ENCODE measurements around the gene GPD1L.
"Not testable (repeated sequence)": the region's sequence is repeated elsewhere in the genome, so short reads cannot be mapped to it uniquely, and the experiment has no call there.

Gene GPD1L

DNA sequence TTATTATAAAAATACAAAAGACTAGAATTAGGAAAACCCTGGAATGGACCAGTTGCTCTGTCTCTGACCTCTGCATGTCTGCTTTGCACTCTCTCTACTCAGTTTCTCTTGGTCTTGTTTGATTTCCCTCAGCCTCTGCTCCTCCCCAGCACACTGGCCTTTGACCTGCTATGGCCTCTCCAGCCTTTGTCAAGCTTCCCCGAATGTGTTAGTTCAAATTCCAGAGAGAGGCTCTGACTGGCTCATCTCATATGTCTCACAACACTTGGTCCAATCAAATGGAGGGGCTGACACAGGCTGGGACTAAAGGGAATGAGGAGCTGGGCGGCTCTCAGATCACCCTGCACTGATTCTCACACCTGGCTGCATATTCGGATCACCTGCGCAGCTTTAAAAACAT lies 79.7 kb downstream of the GPD1L start:
- DNase-seq: no peak

DNA sequence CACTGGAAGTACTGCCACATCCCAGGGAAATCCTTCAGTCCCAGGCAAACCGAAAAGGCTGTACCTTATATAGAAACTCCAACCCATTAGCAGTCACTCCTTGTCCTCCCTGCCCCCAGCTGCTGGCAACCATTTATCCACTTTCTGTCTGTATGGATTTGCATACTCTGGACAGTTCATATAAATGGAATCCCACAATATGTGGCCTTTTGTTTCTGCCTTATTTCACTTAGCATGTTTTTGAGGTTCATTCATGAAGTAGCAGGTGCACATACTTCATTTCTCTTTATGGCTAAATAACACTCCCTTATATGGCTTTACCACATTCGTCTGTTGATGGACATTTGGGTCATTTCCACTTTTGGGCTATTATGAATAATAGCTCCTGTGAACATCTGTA lies 80.5 kb downstream of the GPD1L start:
- DNase-seq: no peak

DNA sequence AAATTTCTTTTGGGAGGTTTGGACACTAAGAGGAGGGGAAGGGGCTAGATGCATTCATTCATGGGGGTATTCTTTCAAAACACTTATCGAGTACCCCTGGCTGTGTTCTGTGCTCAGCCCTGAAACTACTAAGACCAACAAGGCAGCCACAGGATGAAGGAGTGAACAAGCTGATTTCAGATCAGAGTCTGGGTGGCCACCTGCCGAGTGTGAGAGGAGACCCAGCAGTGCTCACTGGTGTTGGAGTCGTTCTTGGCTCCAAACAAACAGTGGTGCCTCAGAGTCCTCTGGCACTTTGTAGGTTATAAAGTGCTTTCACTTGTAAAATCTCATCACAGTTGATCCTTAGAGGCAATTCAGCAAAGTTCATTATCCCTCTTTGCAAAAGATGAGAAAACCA lies 83.3 kb downstream of the GPD1L start:
- DNase-seq: no peak

DNA sequence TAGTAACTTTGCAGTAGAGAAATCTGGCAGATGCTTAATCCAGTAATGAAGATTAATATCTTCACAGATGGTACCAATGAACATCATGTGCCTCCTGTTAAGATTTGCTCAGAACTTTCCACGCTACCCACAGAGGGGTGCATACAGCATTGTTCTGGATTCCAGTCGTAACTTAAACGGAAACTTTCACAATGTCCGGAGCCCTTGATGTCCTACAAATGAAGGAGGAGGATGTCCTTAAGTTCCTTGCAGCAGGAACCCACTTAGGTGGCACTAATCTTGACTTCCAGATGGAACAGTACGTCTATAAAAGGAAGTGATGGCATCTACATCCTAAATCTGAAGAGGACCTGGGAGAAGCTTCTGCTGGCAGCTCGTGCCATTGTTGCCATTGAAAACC lies 84.1 kb downstream of the GPD1L start:
- DNase-seq: not testable (repeated sequence)

DNA sequence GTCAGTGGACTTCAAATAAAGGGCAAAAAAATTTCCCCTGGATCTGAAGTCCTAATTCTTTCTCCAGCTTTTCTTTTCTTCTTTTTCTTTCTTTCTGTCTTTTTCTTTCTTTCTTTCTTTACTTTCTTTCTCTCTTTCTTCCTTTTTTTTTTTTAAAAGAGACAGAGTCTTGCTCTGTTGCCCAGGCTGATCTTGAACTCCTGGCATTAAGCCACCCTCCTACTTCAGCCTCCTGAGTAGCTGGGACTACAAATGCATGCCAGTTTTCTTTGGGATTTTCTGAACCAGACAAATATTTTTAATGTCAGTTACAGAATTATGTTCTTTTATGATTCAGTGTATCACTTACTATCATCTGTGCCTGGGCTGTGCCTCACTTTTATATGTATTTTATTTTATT lies 86.7 kb downstream of the GPD1L start:
- no peak for DNase-seq

DNA sequence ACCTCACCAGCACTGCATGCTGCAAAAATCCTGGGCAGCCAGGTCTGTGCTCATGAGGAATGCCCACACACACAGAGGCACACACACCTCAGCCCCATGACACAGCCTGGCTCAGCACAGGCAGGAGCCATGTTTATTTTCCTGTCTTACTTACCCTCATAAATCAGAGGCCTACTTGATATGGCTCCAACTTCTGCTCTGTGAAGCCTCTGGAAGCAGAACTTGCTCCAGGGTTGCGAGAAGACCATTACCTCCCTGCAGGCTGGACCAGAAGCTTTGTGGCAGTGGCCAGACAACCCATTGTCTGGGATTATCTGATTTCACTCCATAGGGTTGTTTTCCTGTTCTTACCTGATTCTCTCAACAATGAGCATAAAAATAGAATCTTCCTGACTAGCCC lies 88.2 kb downstream of the GPD1L start:
- DNase-seq: no peak

DNA sequence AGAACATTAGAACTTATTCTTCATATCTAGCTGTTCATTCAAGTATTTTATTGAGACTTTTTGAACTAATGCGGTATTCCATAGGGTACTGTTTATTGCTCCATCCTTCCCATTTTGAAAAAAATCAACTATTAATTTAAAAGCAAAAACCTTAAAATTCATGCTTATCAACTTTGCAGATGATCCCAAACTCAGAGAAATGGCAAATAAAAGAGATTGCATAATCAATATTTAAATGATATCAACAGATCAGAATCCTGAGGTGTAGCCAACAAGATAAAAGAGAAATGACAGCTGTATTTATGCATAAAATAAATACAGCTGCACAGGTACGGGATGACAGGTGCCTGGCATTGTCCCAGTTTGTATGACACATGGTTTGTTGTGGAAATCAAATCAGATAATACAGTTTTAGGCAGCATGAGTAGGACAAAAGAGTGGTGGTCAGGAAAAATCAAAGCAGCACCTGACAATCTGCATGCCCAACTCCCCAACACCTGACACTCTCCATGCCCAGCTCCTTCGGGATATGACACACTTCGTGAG lies 89.6 kb downstream of the GPD1L start:
- DNase-seq: no peak

DNA sequence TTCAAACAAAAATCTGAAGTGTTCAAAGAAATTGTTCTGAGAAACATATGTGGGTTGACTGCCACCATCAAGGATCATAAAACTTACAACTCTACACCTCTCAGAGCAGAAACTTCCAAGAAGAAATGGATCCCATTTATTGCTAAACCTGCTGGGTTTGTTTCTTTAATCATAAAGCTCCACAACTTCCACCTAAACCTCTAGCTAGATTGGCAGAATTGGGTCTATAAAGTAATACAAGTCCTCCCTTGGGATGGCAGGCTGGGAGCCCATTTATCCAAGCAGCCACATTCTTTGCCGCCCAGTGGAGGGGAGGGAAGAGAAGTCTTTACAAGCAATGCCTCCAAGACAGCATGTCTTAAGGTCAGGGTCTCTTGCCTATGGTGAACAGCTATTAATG lies 91.6 kb downstream of the GPD1L start:
- DNase-seq: no peak

DNA sequence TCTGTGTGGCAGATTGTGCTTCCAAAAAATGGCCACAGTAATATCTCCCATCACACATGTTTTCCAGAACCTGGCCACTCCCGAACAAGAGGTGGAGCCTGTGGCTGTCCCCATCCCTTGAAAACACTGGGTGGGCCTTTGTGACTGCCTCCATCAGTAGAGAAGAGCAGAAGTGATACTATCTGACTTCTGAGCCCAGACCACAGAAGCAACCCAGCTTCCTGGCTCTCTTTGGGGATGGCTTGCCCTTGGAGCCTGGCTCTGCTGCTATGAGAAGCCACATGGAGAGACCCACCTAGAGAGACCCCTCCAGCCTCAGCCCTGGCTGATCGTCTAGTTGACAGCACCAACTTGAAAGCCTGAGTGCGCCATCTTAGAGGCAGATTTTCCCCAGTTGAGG lies 92.3 kb downstream of the GPD1L start:
- DNase-seq: no peak

DNA sequence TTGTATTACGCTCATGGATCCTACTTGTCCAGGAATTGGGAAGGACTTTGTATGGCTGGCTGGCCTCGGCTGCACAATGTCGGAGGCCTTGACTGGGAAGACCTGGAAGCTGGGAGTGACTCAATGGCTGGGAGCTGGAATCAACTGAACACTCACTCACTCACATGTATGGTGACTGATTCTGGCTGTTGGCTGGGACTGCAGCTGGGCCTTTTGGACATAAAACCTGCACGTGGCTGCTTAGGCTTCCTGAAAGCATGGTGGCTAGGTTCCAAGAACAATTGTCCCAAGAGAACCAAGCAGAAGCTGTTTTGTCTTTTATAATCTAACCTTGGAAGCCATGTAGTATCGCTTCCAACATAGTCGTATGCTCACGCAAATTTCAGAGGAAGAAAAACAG lies 94.1 kb downstream of the GPD1L start:
- no peak for DNase-seq

DNA sequence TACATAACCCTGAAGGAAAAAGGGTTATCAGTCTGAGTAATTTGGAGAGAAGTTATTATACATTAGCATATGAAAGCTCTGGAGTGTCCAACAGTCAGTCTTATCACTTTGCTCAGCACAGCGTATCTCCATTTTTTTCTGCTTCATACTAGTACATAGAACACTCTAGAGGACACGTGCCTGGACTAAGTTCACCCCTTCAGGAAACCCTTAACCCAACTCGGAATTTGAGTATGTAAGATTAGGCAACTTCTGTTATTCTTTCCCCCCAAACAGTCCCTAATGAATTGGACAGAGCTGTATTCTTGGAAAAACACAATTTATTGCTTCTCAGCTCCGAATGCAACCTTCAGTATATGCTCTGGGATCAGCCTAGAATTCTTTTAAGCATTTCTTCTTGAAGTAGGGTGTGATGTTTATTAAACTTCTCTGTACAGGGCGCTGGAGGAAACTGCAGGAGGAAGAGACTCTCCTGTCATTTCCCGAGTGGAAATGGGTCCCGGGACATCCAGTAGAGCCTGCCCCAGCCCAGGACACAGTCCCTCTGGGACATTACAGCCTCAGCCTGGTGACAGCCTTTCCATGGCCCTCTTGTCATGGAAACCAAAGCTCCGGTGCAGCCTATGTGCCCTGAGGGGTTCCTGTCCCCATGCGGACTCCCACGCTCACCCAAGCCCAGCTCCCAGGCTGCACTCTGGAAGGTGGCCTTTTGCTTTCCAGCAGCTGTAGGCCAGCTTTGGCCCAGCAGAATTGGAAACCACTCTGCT lies 94.8 kb downstream of the GPD1L start:
- no peak for DNase-seq

DNA sequence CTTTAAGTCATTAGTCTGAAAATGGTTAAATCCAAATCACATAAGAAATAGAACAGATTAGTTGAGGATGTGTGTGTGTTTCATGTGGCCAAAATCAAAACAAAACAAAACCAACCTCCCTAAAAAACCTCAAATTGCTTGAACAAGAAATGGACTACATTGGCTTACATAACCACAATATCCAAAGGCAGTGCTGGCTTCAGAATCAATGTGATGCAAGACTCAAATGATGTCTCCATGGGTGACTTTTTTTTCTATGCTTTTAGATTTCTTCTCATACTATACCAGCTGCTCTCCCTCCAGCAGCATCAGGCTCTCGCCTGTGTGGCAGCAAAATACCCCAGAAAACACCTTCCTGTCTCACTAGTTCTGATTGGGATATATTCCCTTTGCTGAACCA lies 96.1 kb downstream of the GPD1L start:
- DNase-seq: no peak

DNA sequence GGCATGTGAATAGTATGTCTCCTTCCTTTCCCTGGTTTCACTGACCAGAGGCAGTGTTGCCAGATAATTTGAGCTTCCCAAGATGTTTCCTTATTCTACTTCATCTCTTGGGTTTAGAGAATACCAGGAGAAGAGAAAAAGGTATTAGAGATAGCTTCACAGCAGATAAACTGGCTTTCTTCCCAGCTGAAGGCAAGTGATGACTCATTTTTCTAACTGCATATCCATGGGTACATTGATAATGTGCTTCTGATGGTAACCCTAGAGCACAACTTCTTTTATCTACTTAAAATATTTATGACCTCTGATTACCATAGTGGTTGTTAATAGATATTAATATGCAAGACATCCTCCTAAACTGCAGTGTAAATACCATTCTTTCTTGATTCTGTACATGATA lies 97.4 kb downstream of the GPD1L start:
- no peak for DNase-seq

DNA sequence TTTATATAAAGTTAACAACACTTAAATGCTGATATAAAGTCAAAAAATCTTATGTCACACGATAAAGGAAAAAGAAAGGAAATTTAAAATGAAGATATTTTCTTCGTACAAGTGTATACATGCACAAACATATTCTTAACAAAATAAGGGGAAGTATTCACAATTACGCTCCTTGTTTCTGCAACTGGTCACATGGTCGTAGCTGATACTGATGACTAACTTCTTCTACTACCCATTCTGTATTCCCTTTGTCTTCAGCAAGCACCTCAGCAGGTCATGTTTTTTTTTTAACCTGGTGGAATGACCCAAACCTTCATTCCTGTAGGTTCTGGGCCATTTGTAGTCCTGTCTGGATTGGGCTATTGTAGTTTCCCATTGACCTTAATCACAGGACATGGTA lies 102.0 kb downstream of the GPD1L start:
- DNase-seq: no peak

DNA sequence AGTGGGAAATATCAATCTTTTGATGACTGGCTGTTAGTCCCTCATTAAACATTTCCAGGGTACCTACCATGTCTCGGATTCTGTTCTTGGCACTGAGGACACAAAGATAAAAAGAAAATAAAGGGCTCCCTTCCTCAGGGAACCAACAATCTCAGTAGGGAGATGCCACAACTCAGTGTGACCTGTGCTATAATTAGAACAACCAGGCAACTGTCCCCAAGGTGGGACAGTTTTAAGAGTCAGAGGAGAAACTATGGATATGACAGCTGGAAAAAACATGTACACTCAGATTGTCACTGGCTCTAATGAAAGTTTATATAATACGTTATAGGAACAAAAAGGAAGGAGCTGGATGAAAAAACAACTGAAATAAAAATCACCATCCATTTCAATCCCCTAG lies 108.8 kb downstream of the GPD1L start:
- no peak for DNase-seq

DNA sequence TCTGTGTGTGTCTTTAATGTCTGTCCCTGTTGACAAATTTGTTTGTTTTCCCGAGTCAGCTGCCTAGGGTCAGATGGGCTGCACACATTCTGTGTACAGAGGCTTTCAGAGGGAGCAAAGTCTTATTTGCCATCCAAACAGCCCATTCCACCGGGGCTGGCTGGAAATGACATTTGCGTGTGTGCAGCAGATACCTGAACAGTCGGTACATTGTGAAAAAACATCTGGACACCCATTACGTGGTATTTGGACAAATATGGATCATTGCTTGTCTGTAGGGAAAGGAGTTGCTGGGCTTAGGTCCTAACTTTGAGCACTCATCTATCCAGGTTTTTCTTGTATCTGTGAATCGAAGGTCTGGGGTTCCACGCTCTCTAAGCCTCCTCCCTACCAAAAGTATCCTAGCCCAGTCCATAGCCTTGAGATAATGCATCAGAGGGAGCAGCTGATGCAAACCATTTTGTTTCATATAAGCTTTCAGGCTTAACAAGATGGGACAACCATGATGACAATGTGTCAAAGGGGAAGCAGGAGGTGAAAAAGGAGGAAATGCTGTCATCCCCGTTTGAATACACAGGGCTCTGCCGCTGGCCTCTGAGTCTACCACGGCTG lies 109.9 kb downstream of the GPD1L start:
- no peak for DNase-seq

DNA sequence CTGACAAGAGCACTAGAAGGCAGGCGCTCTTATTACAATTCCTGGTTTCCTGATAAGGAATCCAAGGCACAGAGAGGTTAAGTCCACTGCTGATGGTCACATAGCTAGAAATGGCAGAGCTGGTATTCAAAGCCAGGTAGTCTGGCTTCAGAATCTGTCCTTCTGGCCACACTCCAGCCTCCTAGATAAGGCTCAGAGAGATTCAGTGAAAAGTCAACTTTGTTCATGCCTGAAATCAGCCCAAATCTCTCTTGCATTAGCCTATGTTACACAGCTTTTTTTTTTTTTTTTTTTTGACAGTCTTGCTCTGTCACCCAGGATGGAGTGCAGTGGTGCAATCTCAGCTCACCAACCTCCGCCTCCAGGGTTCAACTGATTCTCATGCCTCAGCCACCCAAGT lies 110.9 kb downstream of the GPD1L start:
- no peak for DNase-seq

Measured in NCI-H187 (cell line).